ENCODE measurements around the gene C2orf68. TPM values are rescaled to one million over a fixed set of nuclear protein-coding genes. Genes with fewer than 3 reads are reported as not detected.

The C2orf68 gene
- total and polyA plus RNA-seq, 2 of the 13 experiments (the other 11 are each of a cell fraction or from before 2014, with no cell fraction given) = 47.1 to 77.4 TPM

DNA sequence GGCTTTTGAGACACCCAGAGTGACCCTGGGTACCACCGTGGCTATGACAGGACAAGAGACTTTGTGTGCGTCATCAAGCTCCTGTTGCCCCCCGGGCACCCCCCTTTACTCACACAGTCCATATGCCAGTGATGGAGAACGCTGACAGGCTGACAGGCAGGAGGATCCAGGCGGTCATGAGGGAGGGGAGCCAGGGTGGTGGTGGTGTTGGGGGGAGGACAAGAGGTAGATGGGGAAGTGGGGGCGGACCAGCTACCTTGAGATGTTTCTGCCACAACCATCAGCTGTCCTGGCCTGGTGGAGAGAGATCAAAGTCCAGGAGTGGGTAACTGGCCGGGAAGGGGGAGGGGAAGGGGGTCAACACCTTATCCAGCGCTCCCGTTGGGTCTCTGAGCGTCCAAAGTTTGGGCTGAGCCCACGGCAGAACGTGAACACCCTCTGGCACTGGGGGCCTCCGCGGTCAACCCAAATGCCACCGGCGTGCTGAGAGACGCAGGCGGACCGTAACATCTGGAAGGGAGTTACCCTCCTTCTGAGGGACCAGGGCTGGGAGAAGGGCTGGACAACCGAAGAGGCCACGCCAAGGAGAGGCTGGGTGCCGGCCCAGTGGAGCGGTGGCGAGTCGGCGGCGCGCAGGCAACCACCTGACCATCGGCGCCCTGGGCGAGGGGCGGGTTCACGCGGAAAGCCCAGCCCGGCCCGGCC lies 9.9 kb downstream of the C2orf68 start (continued):
- no peak; the same call in 1 of the 2 replicates for TF ChIP-seq ZNF891 (CRISPR knock-in tag; IDR thresholded peaks at IDR 0.05)
- 0 out of 2 replicates have a peak, but pooled peaks have one; percentile 80 for TF ChIP-seq ZNF773 (CRISPR knock-in tag; IDR thresholded peaks at IDR 0.05; ENCODE audit: borderline replicate concordance)
- TF ChIP-seq, protein P1, sequence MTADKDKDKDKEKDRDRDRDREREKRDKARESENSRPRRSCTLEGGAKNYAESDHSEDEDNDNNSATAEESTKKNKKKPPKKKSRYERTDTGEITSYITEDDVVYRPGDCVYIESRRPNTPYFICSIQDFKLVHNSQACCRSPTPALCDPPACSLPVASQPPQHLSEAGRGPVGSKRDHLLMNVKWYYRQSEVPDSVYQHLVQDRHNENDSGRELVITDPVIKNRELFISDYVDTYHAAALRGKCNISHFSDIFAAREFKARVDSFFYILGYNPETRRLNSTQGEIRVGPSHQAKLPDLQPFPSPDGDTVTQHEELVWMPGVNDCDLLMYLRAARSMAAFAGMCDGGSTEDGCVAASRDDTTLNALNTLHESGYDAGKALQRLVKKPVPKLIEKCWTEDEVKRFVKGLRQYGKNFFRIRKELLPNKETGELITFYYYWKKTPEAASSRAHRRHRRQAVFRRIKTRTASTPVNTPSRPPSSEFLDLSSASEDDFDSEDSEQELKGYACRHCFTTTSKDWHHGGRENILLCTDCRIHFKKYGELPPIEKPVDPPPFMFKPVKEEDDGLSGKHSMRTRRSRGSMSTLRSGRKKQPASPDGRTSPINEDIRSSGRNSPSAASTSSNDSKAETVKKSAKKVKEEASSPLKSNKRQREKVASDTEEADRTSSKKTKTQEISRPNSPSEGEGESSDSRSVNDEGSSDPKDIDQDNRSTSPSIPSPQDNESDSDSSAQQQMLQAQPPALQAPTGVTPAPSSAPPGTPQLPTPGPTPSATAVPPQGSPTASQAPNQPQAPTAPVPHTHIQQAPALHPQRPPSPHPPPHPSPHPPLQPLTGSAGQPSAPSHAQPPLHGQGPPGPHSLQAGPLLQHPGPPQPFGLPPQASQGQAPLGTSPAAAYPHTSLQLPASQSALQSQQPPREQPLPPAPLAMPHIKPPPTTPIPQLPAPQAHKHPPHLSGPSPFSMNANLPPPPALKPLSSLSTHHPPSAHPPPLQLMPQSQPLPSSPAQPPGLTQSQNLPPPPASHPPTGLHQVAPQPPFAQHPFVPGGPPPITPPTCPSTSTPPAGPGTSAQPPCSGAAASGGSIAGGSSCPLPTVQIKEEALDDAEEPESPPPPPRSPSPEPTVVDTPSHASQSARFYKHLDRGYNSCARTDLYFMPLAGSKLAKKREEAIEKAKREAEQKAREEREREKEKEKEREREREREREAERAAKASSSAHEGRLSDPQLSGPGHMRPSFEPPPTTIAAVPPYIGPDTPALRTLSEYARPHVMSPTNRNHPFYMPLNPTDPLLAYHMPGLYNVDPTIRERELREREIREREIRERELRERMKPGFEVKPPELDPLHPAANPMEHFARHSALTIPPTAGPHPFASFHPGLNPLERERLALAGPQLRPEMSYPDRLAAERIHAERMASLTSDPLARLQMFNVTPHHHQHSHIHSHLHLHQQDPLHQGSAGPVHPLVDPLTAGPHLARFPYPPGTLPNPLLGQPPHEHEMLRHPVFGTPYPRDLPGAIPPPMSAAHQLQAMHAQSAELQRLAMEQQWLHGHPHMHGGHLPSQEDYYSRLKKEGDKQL (CRISPR knock-in tag; IDR thresholded peaks at IDR 0.05; ENCODE audit: low read depth) = no peak
- no peak for TF ChIP-seq HOXA9 (CRISPR knock-in tag; IDR thresholded peaks at IDR 0.05; ENCODE audit: borderline replicate concordance)
- TF ChIP-seq ZMYM4 (CRISPR knock-in tag; IDR thresholded peaks at IDR 0.05) = no peak
- TF ChIP-seq, protein P2, sequence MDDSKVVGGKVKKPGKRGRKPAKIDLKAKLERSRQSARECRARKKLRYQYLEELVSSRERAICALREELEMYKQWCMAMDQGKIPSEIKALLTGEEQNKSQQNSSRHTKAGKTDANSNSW (CRISPR knock-in tag; IDR thresholded peaks at IDR 0.05; ENCODE audit: borderline replicate concordance) = 0 out of 2 replicates have a peak, but pooled peaks have one; percentile 84
- TF ChIP-seq U2AF2 (IDR thresholded peaks at IDR 0.05; ENCODE audit: low read depth, low read length) = no peak
- TF ChIP-seq ZBTB7B (CRISPR knock-in tag; IDR thresholded peaks at IDR 0.05) = peak; percentile 62; the same call in 1 of the 2 replicates
- no peak for TF ChIP-seq ZFX (CRISPR knock-in tag; IDR thresholded peaks at IDR 0.05; ENCODE audit: low read depth)
- TF ChIP-seq PLRG1 (conservative IDR thresholded peaks at IDR 0.05) = no peak
- TF ChIP-seq REXO4 (CRISPR knock-in tag; IDR thresholded peaks at IDR 0.05; ENCODE audit: borderline replicate concordance) = no peak
- TF ChIP-seq ZNF572 (CRISPR knock-in tag; IDR thresholded peaks at IDR 0.05) = no peak
- no peak for TF ChIP-seq MEIS2 (CRISPR knock-in tag; IDR thresholded peaks at IDR 0.05)
- TF ChIP-seq PPARG (CRISPR knock-in tag; conservative IDR thresholded peaks at IDR 0.05) = no peak
- TF ChIP-seq ZKSCAN1 (IDR thresholded peaks at IDR 0.05; ENCODE audit: low read length) = no peak
- TF ChIP-seq NAIF1 (CRISPR knock-in tag; IDR thresholded peaks at IDR 0.05; ENCODE audit: borderline replicate concordance) = no peak
- TF ChIP-seq, protein P3, sequence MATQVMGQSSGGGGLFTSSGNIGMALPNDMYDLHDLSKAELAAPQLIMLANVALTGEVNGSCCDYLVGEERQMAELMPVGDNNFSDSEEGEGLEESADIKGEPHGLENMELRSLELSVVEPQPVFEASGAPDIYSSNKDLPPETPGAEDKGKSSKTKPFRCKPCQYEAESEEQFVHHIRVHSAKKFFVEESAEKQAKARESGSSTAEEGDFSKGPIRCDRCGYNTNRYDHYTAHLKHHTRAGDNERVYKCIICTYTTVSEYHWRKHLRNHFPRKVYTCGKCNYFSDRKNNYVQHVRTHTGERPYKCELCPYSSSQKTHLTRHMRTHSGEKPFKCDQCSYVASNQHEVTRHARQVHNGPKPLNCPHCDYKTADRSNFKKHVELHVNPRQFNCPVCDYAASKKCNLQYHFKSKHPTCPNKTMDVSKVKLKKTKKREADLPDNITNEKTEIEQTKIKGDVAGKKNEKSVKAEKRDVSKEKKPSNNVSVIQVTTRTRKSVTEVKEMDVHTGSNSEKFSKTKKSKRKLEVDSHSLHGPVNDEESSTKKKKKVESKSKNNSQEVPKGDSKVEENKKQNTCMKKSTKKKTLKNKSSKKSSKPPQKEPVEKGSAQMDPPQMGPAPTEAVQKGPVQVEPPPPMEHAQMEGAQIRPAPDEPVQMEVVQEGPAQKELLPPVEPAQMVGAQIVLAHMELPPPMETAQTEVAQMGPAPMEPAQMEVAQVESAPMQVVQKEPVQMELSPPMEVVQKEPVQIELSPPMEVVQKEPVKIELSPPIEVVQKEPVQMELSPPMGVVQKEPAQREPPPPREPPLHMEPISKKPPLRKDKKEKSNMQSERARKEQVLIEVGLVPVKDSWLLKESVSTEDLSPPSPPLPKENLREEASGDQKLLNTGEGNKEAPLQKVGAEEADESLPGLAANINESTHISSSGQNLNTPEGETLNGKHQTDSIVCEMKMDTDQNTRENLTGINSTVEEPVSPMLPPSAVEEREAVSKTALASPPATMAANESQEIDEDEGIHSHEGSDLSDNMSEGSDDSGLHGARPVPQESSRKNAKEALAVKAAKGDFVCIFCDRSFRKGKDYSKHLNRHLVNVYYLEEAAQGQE (IDR thresholded peaks at IDR 0.05; ENCODE audit: borderline replicate concordance in 1 of 2, low read depth in 1 of 2, low read length in 2 of 2) = no peak; a peak in 1 of 4 replicates
- TF ChIP-seq RBM22 (optimal IDR thresholded peaks at IDR 0.05; ENCODE audit: low read length) = no peak
- TF ChIP-seq, protein P4, sequence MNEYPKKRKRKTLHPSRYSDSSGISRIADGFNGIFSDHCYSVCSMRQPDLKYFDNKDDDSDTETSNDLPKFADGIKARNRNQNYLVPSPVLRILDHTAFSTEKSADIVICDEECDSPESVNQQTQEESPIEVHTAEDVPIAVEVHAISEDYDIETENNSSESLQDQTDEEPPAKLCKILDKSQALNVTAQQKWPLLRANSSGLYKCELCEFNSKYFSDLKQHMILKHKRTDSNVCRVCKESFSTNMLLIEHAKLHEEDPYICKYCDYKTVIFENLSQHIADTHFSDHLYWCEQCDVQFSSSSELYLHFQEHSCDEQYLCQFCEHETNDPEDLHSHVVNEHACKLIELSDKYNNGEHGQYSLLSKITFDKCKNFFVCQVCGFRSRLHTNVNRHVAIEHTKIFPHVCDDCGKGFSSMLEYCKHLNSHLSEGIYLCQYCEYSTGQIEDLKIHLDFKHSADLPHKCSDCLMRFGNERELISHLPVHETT (CRISPR knock-in tag; conservative IDR thresholded peaks at IDR 0.05) = no peak
- TF ChIP-seq GTF2F1 (IDR thresholded peaks at IDR 0.05; ENCODE audit: low read length) = no peak
